KMS-11 (cell line): ENCODE measurements around the gene TAB2.
"Not testable (repeated sequence)": the region's sequence is repeated elsewhere in the genome, so short reads cannot be mapped to it uniquely, and the experiment has no call there.

Experiments
- H2AFZ ChIP-seq: fragments of 200-600 bp; sonication (generic); 2 replicates; pipeline ENCODE4 v1.6.1; 2016; ENCODE audit warnings: antibody characterized with exemption, mixed run types, low read depth
- H3K27ac ChIP-seq: fragments of 200-600 bp; sonication (generic); 2 replicates; pipeline ENCODE4 v1.6.1; 2016; ENCODE audit warnings: mild to moderate bottlenecking, mixed run types
- H3K27me3 ChIP-seq: fragments of 200-600 bp; sonication (generic); 2 replicates; pipeline ENCODE4 v1.6.1; 2017; ENCODE audit warnings: mild to moderate bottlenecking, low read depth, mixed run types, moderate library complexity; ENCODE audit not compliant: insufficient read depth
- H3K36me3 ChIP-seq: fragments of 200-600 bp; sonication (generic); 2 replicates; pipeline ENCODE4 v1.6.1; 2017; ENCODE audit warnings: mild to moderate bottlenecking, mixed run types; ENCODE audit not compliant: insufficient read depth
- H3K4me1 ChIP-seq: fragments of 200-600 bp; sonication (generic); 2 replicates; pipeline ENCODE4 v1.6.1; 2016; ENCODE audit warnings: mild to moderate bottlenecking, low read depth, mixed run types; ENCODE audit not compliant: poor library complexity, severe bottlenecking
- H3K4me2 ChIP-seq: fragments of 200-600 bp; sonication (generic); 2 replicates; pipeline ENCODE4 v1.7.0; 2016; ENCODE audit warnings: mild to moderate bottlenecking, mixed run types
- H3K4me3 ChIP-seq: fragments of 200-600 bp; sonication (generic); IDR thresholded peaks from 2 replicates; pipeline ENCODE4 v1.6.1; 2017; ENCODE audit warnings: low read depth, low read length, mixed read lengths; ENCODE audit not compliant: insufficient read depth
- H3K79me2 ChIP-seq: fragments of 200-600 bp; sonication (generic); 2 replicates; pipeline ENCODE4 v1.6.1; 2016; ENCODE audit warnings: low read depth, mixed run types; ENCODE audit not compliant: insufficient read depth
- H3K9ac ChIP-seq: fragments of 200-600 bp; sonication (generic); 2 replicates; pipeline ENCODE4 v1.6.1; 2016; ENCODE audit warnings: mild to moderate bottlenecking, mixed run types
- H4K20me1 ChIP-seq: fragments of 200-600 bp; sonication (generic); 2 replicates; pipeline ENCODE4 v1.6.1; 2016; ENCODE audit warnings: mild to moderate bottlenecking, mixed run types; ENCODE audit not compliant: insufficient read depth
- CTCF ChIP-seq: fragments of 200-600 bp; sonication (generic); conservative IDR thresholded peaks from 2 replicates; pipeline ENCODE4 v1.6.1; 2017; ENCODE audit warnings: low read depth, mild to moderate bottlenecking, antibody characterized with exemption, low read length, moderate library complexity, mixed read lengths

The TAB2 gene

DNA sequence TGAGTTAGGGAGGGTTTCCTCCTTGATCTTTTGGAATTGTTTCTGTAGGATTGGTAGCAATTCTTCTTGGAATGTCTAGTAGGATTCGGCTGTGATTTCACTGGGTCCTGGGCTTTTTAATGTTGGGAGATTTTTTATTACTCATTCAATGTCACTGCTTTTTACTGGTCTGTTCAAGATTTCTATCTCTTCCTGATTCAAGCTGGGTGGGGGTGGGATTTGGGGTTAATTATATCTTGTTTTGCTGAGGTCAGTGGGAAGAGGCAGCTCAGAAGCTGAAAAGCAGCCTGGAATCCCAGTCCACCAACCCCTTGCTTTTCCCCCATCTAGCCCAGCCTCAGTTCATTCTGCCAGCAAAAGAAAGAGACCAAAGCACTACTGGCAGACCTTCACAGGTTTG, 122.1 kb downstream of the TAB2 start:
- no peak overlapping the region for H3K9ac ChIP-seq
- TF ChIP-seq CTCF = no peak
- H4K20me1 ChIP-seq = no peaks in the 10 kb centered on the region
- H3K4me1 ChIP-seq = no peaks in the 10 kb centered on the region
- H3K36me3 ChIP-seq = no peaks in the 10 kb centered on the region
- no peak overlapping the region for H3K4me2 ChIP-seq
- no peak overlapping the region for H3K4me3 ChIP-seq
- H3K27me3 ChIP-seq = no peaks in the 10 kb centered on the region
- H3K27ac ChIP-seq = no peak overlapping the region
- no peaks in the 10 kb centered on the region for H3K79me2 ChIP-seq
- H2AFZ ChIP-seq = no peak overlapping the region

DNA sequence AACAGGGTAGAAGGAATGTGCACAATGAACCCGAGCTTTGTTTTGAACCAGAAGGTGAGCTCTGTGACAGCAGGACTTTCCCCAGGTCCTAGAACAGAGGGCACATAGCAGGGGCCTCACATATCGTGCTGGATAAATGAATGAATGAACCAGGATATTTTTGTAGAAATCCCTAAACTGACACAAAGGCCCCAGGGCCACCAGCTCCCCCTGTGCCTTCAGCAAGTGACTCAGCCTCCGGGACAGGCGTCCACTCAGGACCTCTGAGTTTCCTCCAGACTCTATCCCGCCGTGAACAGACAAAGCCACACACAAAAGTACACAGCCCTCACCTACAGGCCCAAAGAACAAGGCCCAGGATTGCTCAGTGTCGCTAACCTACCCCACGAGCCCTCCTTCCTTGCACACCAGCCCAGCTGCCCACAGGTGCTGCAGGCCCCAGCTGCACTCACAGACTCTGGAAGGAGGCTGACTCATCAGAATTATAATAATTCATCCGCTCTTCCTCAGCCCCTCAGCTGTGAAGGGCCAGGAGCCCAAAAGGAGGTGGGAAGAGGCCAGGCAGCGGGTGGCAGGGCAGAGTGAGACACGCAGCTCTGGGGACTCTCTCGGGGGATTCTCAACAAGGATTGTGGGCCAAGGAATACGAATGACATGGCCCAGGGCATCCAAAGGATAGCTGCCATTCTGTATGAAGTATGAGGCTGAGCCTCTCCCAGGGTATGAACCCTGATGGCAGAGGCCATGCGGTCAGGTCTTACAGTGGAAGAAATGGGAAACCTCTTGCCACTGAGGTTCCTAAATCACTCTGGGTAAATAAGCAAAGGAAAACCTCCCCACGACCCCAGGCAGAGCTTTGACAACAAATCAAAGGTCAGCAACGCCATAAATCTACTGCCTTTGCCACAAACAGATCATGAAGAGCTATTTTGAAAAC, 123.5 kb downstream of the TAB2 start:
- no peak overlapping the region for H3K27ac ChIP-seq

GRCh38 chr6:149441740-149442139, 124.2 kb downstream of the TAB2 start:
- H2AFZ ChIP-seq = no peak overlapping the region
- TF ChIP-seq CTCF = no peak
- no peaks in the 10 kb centered on the region for H3K4me1 ChIP-seq
- no peaks in the 10 kb centered on the region for H3K36me3 ChIP-seq
- H4K20me1 ChIP-seq = no peaks in the 10 kb centered on the region
- no peaks in the 10 kb centered on the region for H3K27me3 ChIP-seq
- H3K9ac ChIP-seq = no peak overlapping the region
- no peak overlapping the region for H3K27ac ChIP-seq
- H3K4me3 ChIP-seq = no peak overlapping the region
- H3K79me2 ChIP-seq = no peaks in the 10 kb centered on the region
- no peak overlapping the region for H3K4me2 ChIP-seq

More for the DNA sequence above, 123.5 kb downstream of the TAB2 start:
- Histone ChIP-seq H2AFZ (no peak overlapping the region), H3K79me2 (no peaks in the 10 kb centered on the region), H3K36me3 (no peaks in the 10 kb centered on the region), H3K4me1 (no peaks in the 10 kb centered on the region), H3K4me3 (no peak overlapping the region), H3K4me2 (no peak overlapping the region), H3K27me3 (no peaks in the 10 kb centered on the region), H4K20me1 (no peaks in the 10 kb centered on the region), H3K9ac (no peak overlapping the region)
- TF ChIP-seq CTCF = no peak

GRCh38 chr6:149443411-149444181, 126.1 kb downstream of the TAB2 start:
- H3K4me2 ChIP-seq = no peak overlapping the region
- no peak overlapping the region for H3K4me3 ChIP-seq
- H3K79me2 ChIP-seq = no peaks in the 10 kb centered on the region
- H3K9ac ChIP-seq = no peak overlapping the region
- no peaks in the 10 kb centered on the region for H3K27me3 ChIP-seq
- no peak for TF ChIP-seq CTCF
- H3K27ac ChIP-seq = no peak overlapping the region
- H2AFZ ChIP-seq = no peak overlapping the region
- H4K20me1 ChIP-seq = no peaks in the 10 kb centered on the region
- H3K4me1 ChIP-seq = no peaks in the 10 kb centered on the region
- no peaks in the 10 kb centered on the region for H3K36me3 ChIP-seq

DNA sequence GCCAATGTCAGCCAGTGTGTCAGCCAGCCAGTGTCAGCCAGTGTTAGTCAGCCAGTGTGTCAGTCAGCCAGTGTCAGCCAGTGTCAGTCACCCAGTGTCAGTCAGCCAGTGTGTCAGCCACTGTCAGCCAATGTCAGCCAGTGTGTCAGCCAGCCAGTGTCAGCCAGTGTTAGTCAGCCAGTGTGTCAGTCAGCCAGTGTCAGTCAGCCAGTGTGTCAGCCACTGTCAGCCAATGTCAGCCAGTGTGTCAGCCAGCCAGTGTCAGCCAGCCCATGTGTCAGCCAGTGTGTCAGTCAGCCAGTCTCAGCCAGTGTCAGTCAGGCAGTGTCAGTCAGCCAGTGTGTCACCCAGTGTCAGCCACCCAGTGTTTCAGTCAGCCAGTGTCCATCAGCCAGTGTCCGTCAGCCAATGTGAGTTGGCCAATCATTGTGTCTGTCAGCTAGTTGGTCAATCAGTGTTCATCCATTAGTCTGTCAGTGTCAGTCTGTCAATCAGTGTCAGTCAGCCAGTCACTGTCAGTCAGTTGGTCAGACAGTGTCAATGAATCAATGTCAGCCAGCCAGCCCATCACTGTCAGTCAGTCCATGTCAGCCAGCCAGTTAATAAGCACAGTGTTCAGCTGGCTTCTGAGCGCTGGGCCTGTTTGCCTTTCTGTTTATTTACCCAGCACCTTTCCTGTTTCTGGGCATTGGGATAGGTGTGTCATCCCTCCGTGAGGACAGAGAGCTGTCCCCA, 127.0 kb downstream of the TAB2 start:
- not testable (repeated sequence) for H3K4me1 ChIP-seq, H3K4me2 ChIP-seq, H3K27me3 ChIP-seq, H3K36me3 ChIP-seq, H3K27ac ChIP-seq, H3K9ac ChIP-seq, H2AFZ ChIP-seq, H4K20me1 ChIP-seq, H3K4me3 ChIP-seq, H3K79me2 ChIP-seq
